ENCODE results near the gene KCNB1.

The KCNB1 gene

DNA sequence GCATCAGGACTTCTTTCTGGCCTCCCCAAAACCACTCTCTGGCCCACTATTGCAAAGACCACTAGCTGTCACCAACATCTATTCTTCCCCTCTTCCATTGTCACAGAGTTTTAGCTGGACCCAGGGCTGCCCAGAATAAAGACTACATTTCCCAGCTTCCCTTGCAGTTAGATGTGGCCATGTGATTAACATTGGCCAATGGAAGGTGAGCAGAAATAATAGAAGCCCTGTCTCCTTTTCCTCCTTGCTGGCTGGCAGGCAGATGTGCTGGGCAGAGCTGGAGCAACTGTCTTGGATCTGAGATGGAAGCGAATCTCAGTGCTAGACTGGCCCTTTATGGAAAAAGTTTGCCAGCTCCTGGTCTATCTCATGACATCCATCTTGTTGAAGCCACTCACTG lies 97.0 kb downstream of the KCNB1 start:
- H3K4me1 ChIP-seq (ENCODE audit: insufficient read depth, insufficient read length), result peaks cover 5% of the 10 kb centered on the region
- DNase-seq (ENCODE audit: low read depth, low spot score), result peak; percentile 33
- TF ChIP-seq YY1 (IDR thresholded peaks at IDR 0.05; ENCODE audit: insufficient read depth, insufficient read length) (no peak), ZNF274 (IDR thresholded peaks at IDR 0.05; ENCODE audit: low read depth, low read length) (no peak), SUZ12 (IDR thresholded peaks at IDR 0.05; ENCODE audit: extremely low read depth, insufficient read depth, insufficient read length) (no peak)
- no peaks in the 10 kb centered on the region for H3K36me3 ChIP-seq (ENCODE audit: insufficient read depth, insufficient read length, low read length)
- H3K9ac ChIP-seq (ENCODE audit: insufficient read length, low read depth), result no peak overlapping the region
- H3K9me3 ChIP-seq (ENCODE audit: insufficient read depth, low read length), result peaks cover 5% of the 10 kb centered on the region; the same call in 1 of the 2 replicates
- no peaks in the 10 kb centered on the region for H3K27me3 ChIP-seq (ENCODE audit: insufficient read depth, insufficient read length)
- H3K4me3 ChIP-seq (ENCODE audit: insufficient read length, low read depth), result no peak overlapping the region

DNA sequence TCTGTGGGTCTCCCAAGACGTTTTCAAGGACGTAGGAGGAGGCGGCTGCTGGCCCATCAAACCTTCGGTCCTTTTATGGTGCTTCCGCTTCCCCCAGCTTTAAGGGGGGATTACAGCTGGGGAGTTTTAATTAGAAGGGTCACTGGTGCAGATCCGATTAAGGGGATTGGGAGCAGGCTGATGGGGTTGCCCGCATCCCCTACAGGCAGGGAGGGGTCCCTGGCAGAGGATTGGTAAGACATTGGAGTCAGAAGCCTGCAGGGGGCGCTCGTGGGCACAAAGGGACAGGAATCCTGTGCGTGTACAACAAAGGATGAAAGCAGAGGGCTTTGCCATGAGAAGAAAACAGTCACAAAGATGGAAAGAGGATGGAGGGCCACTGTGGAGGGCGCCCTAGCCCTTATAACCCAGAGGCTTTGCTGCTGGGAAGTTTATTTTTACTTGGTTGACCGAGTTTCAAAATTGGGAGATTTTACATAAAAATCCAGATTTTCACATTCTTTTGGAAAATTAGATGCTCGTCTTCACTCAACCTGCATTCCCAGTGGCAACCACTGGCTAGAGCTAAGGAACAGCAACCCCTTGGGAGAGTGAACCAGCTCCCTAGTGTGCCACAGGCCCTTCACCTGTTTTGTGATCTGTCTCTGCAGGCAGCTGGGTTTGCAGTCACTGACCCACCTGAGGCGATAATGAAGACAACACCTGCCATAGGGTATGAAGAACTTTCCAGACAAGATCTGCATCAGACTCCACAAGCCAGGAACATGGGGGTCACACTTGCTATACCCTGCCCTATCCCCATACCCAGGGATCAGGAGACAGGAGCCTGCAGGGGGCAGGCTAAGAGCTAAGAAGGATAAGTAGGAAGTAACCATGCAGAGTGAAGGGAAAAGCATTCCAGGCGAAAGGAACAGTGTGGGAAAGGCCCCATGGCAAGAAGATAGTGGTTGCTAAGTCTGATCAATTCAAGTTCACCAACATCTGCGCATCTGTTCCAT lies 97.7 kb downstream of the KCNB1 start:
- DNase-seq (ENCODE audit: low read depth, low spot score), result peak; percentile 83
- Histone ChIP-seq H3K4me3 (ENCODE audit: insufficient read length, low read depth) (no peak overlapping the region), H3K4me1 (ENCODE audit: insufficient read depth, insufficient read length) (peaks cover 5% of the 10 kb centered on the region), H3K27me3 (ENCODE audit: insufficient read depth, insufficient read length) (no peaks in the 10 kb centered on the region), H3K9ac (ENCODE audit: insufficient read length, low read depth) (no peak overlapping the region), H3K9me3 (ENCODE audit: insufficient read depth, low read length) (peaks cover 5% of the 10 kb centered on the region; the same call in 1 of the 2 replicates), H3K36me3 (ENCODE audit: insufficient read depth, insufficient read length, low read length) (no peaks in the 10 kb centered on the region)
- TF ChIP-seq SUZ12 (IDR thresholded peaks at IDR 0.05; ENCODE audit: extremely low read depth, insufficient read depth, insufficient read length) (no peak), ZNF274 (IDR thresholded peaks at IDR 0.05; ENCODE audit: low read depth, low read length) (no peak), YY1 (IDR thresholded peaks at IDR 0.05; ENCODE audit: insufficient read depth, insufficient read length) (no peak)

DNA sequence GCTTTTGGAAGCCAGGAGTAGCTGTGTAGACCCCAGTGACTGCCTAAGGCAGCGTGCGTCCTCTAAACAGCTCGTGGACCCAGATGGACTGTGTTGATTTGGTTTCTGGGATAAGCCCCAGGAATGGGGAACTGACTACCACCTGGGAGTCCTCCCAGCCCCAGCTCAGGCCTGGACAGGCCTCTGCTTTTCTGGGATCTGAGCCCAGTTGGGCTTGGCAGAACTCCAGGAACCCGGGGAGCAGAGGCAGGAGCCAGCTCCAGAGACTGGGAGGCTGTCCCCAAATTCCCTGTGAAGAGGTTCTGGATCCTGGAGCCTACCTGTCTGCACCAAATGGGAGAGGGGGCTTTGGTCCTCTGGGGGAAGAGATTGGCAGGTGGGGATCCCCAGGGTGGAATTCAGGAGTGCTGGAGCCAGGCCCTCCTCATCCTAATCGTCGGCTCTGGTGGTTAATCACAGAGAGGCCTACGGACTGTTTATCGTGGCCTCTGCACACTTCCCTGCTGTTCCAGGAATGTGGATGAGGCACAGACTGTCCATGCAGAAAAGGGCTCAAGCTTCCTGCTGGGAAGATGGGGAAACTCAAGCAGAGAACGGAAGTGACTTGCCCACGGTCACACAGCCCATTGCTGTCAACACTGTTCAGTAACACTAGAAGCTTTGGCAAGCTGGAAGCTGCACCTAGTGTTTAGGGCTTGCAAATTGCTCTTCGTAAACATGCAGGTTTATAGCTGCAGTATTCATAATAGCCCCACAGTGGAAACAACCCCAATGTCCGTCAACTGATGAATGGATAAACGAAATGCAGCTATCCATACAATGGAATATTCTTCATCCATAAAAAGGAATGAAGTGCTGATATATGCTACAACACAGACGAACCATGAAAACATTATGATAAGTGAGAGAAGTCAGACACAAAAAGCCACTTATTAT lies 100.6 kb downstream of the KCNB1 start:
- Histone ChIP-seq H3K9me3 (ENCODE audit: insufficient read depth, low read length) (peaks cover 5% of the 10 kb centered on the region; the same call in 1 of the 2 replicates), H3K4me3 (ENCODE audit: insufficient read length, low read depth) (no peak overlapping the region), H3K36me3 (ENCODE audit: insufficient read depth, insufficient read length, low read length) (no peaks in the 10 kb centered on the region), H3K27me3 (ENCODE audit: insufficient read depth, insufficient read length) (no peaks in the 10 kb centered on the region), H3K4me1 (ENCODE audit: insufficient read depth, insufficient read length) (peaks cover 5% of the 10 kb centered on the region), H3K9ac (ENCODE audit: insufficient read length, low read depth) (no peak overlapping the region)
- DNase-seq (ENCODE audit: low read depth, low spot score), result no peak
- TF ChIP-seq YY1 (IDR thresholded peaks at IDR 0.05; ENCODE audit: insufficient read depth, insufficient read length) (no peak), ZNF274 (IDR thresholded peaks at IDR 0.05; ENCODE audit: low read depth, low read length) (no peak), SUZ12 (IDR thresholded peaks at IDR 0.05; ENCODE audit: extremely low read depth, insufficient read depth, insufficient read length) (no peak)

DNA sequence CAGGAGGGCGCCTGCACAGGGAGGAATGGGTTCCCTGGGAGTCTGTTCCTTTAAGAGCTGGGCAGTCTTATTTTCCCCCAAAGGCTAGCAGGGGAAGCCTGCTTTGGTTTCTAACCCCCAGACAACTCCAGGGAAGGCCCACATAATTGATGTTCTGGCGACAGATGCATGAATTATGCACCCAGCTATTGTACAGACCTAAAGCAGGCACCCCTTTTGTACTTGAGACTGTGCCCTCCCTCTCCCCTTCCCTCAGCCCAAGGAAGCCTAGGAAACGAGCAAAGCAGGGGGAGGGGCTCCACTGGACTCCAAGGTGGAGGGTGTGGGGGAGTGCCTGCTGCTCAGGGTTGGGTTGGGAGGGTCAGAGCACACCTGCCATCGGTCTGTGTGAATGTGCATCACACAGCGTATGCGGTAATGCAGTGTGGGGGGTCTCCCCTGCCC lies 102.1 kb downstream of the KCNB1 start:
- Histone ChIP-seq H3K4me3 (ENCODE audit: insufficient read length, low read depth) (no peak overlapping the region), H3K9me3 (ENCODE audit: insufficient read depth, low read length) (no peaks in the 10 kb centered on the region; the same call in 1 of the 2 replicates), H3K36me3 (ENCODE audit: insufficient read depth, insufficient read length, low read length) (no peaks in the 10 kb centered on the region), H3K4me1 (ENCODE audit: insufficient read depth, insufficient read length) (peaks cover 5% of the 10 kb centered on the region), H3K9ac (ENCODE audit: insufficient read length, low read depth) (no peak overlapping the region), H3K27me3 (ENCODE audit: insufficient read depth, insufficient read length) (no peaks in the 10 kb centered on the region)
- peak; percentile 44 for DNase-seq (ENCODE audit: low read depth, low spot score)
- TF ChIP-seq SUZ12 (IDR thresholded peaks at IDR 0.05; ENCODE audit: extremely low read depth, insufficient read depth, insufficient read length), result no peak
- no peak for TF ChIP-seq ZNF274 (IDR thresholded peaks at IDR 0.05; ENCODE audit: low read depth, low read length)
- TF ChIP-seq YY1 (IDR thresholded peaks at IDR 0.05; ENCODE audit: insufficient read depth, insufficient read length), result no peak

DNA sequence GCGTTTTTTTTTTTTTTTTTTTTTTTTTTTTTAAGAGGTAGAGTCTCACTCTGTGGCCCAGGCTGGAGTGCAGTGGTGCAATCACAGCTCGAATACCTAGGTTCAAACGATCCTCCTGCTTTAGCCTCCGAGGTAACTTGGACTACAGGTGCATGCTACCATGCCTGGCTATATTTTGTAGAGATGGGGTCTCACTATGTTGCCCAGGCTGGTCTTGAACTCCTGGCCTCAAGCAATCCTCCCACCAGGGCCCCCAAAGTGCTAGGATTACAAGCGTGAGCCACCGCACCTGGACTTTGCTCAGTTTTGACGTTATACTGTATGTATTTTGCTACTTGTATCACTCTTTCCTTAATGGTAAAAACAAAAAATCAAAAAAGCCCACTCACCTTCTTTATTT lies 103.1 kb downstream of the KCNB1 start:
- no peak for TF ChIP-seq YY1 (IDR thresholded peaks at IDR 0.05; ENCODE audit: insufficient read depth, insufficient read length)
- TF ChIP-seq SUZ12 (IDR thresholded peaks at IDR 0.05; ENCODE audit: extremely low read depth, insufficient read depth, insufficient read length), result no peak
- no peak for TF ChIP-seq ZNF274 (IDR thresholded peaks at IDR 0.05; ENCODE audit: low read depth, low read length)
- H3K9ac ChIP-seq (ENCODE audit: insufficient read length, low read depth), result no peak overlapping the region
- H3K9me3 ChIP-seq (ENCODE audit: insufficient read depth, low read length), result no peaks in the 10 kb centered on the region
- DNase-seq (ENCODE audit: low read depth, low spot score), result no peak
- no peaks in the 10 kb centered on the region for H3K27me3 ChIP-seq (ENCODE audit: insufficient read depth, insufficient read length)
- H3K4me3 ChIP-seq (ENCODE audit: insufficient read length, low read depth), result no peak overlapping the region
- no peaks in the 10 kb centered on the region for H3K36me3 ChIP-seq (ENCODE audit: insufficient read depth, insufficient read length, low read length)
- peaks cover 3% of the 10 kb centered on the region for H3K4me1 ChIP-seq (ENCODE audit: insufficient read depth, insufficient read length)

DNA sequence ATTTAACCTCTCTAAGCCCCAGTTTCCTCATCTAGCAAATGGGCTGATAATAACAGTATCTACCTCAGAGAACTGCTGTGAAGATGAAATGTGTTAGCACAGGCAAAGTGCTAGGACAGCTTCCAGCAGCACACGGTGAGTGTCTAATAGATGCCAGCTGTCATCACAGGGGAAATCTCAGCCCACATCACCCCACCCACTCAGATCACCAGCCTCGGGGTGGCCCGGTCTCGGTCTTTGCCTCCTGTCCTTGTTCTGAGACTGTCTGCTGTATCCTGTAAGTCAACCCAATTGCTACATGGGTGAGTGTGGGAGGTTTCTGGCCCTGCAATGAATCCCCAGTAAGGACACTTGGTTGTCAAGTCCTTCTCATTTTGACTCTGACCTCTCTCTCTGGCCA lies 105.1 kb downstream of the KCNB1 start:
- Histone ChIP-seq H3K27me3 (ENCODE audit: insufficient read depth, insufficient read length) (no peaks in the 10 kb centered on the region), H3K4me1 (ENCODE audit: insufficient read depth, insufficient read length) (peaks cover 3% of the 10 kb centered on the region), H3K9ac (ENCODE audit: insufficient read length, low read depth) (no peak overlapping the region), H3K4me3 (ENCODE audit: insufficient read length, low read depth) (no peak overlapping the region), H3K36me3 (ENCODE audit: insufficient read depth, insufficient read length, low read length) (no peaks in the 10 kb centered on the region), H3K9me3 (ENCODE audit: insufficient read depth, low read length) (no peaks in the 10 kb centered on the region)
- DNase-seq (ENCODE audit: low read depth, low spot score), result no peak
- TF ChIP-seq ZNF274 (IDR thresholded peaks at IDR 0.05; ENCODE audit: low read depth, low read length) (no peak), SUZ12 (IDR thresholded peaks at IDR 0.05; ENCODE audit: extremely low read depth, insufficient read depth, insufficient read length) (no peak), YY1 (IDR thresholded peaks at IDR 0.05; ENCODE audit: insufficient read depth, insufficient read length) (no peak)

Data from NT2/D1 (cell line).